ENCODE results near the gene LGR6. TPM values are rescaled to one million over a fixed set of nuclear protein-coding genes. Genes with fewer than 3 reads are reported as not detected.

The LGR6 gene
- total and polyA plus RNA-seq, 10 of the 15 experiments (the other 5 are each of a cell fraction or from before 2014, with no cell fraction given) = not detected

DNA sequence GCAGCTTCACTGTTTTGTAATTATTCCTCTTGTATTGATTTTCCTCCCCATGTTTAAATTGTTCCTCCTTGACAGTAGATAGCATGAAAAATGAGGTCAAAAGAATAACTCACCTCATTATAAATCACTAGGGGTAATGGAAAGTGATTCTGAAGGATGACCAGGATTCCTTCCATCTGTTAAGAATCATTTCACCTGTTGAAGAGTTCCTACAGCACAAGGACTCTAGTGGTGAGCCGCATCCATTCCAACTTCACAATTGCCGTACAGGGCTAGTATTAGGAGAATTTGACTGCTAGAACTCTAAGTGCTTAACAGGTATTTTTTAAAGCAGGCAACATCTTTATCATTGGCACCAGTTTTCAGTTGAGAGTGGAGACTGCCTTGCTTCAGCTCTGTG is 168.6 kb downstream of the LGR6 start (continued):
- TF ChIP-seq, protein P1, sequence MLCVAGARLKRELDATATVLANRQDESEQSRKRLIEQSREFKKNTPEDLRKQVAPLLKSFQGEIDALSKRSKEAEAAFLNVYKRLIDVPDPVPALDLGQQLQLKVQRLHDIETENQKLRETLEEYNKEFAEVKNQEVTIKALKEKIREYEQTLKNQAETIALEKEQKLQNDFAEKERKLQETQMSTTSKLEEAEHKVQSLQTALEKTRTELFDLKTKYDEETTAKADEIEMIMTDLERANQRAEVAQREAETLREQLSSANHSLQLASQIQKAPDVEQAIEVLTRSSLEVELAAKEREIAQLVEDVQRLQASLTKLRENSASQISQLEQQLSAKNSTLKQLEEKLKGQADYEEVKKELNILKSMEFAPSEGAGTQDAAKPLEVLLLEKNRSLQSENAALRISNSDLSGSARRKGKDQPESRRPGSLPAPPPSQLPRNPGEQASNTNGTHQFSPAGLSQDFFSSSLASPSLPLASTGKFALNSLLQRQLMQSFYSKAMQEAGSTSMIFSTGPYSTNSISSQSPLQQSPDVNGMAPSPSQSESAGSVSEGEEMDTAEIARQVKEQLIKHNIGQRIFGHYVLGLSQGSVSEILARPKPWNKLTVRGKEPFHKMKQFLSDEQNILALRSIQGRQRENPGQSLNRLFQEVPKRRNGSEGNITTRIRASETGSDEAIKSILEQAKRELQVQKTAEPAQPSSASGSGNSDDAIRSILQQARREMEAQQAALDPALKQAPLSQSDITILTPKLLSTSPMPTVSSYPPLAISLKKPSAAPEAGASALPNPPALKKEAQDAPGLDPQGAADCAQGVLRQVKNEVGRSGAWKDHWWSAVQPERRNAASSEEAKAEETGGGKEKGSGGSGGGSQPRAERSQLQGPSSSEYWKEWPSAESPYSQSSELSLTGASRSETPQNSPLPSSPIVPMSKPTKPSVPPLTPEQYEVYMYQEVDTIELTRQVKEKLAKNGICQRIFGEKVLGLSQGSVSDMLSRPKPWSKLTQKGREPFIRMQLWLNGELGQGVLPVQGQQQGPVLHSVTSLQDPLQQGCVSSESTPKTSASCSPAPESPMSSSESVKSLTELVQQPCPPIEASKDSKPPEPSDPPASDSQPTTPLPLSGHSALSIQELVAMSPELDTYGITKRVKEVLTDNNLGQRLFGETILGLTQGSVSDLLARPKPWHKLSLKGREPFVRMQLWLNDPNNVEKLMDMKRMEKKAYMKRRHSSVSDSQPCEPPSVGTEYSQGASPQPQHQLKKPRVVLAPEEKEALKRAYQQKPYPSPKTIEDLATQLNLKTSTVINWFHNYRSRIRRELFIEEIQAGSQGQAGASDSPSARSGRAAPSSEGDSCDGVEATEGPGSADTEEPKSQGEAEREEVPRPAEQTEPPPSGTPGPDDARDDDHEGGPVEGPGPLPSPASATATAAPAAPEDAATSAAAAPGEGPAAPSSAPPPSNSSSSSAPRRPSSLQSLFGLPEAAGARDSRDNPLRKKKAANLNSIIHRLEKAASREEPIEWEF (IDR thresholded peaks at IDR 0.05; ENCODE audit: insufficient replicate concordance, low read depth, low read length) = no peak
- TF ChIP-seq STAT1 (conservative IDR thresholded peaks at IDR 0.05) (no peak), CBFB (IDR thresholded peaks at IDR 0.05; ENCODE audit: low read depth) (no peak), BCL11A (IDR thresholded peaks at IDR 0.05; ENCODE audit: low read depth, low read length) (no peak), SMARCA5 (IDR thresholded peaks at IDR 0.05) (no peak)

DNA sequence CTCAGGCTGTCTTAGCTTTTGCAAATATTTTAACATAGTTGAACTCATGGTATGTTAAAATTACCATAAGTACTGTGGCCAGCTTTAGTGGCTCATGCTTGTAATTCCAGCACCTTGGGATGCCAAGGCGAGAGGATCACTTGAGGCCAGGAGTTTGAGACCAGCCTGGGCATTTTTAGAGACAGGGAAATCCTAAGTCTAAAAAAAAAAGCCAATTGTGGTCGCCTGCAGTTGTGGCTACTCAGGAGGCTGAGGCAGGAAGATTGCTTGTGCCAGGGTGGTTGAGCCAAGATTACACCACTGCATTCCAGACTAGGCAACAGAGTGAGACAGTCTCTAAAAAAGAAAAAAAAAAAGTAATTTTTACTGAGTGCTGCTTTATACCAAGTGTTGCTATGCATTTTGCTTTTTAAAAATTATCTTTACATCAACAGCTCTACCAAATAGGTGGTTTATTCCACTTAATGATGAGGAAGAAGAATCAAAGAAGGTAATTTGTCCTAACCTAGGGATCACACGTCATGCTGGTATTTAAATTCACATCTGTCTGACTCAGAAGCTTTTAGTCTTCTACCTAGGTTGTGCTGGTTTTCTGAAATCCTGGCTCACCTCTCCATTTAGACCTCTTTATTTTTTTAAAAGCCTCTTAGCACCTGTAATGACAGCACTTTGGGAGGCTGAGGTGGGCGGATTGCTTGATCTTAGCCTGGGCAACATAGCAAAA is 171.7 kb downstream of the LGR6 start:
- no peak for DNase-seq (ENCODE audit: low read depth, low spot score)
- no TSS peak for BruUV-seq (replicated peaks)
- Histone ChIP-seq H3K27ac (ENCODE audit: control insufficient read depth, insufficient read depth) (no peak overlapping the region), H4K20me1 (ENCODE audit: control insufficient read depth, insufficient read depth) (no peaks in the 10 kb centered on the region), H2AFZ (ENCODE audit: control insufficient read depth, low read depth, low read length) (no peak overlapping the region), H3K36me3 (ENCODE audit: control insufficient read depth in 2 of 2, insufficient read depth in 2 of 2, low read length in 1 of 2) (no peaks in the 10 kb centered on the region), H3K4me1 (ENCODE audit: control insufficient read depth, insufficient read depth, low read length) (no peaks in the 10 kb centered on the region), H3K4me2 (ENCODE audit: control insufficient read depth, insufficient read depth) (no peak overlapping the region), H3K9me3 (replicated peaks; ENCODE audit: control insufficient read depth, insufficient read depth, low read length) (no peaks in the 10 kb centered on the region), H3K9ac (ENCODE audit: control insufficient read depth, insufficient read depth, low read length) (no peak overlapping the region), H3K27me3 (replicated peaks in 1 of 2; ENCODE audit: control insufficient read depth in 2 of 2, insufficient read depth in 2 of 2, low read length in 1 of 2) (no peaks in the 10 kb centered on the region), H3K79me2 (ENCODE audit: control insufficient read depth, insufficient read depth, low read length) (no peaks in the 10 kb centered on the region), H3K4me3 (no peak overlapping the region)
- no peak for ATAC-seq
- intact Hi-C loops (cut with micrococcal nuclease; ENCODE audit: unreplicated experiment) (no loop called here), in situ Hi-C loops (cut with MboI) (no loop called here)
- WGBS (ENCODE audit: insufficient coverage, insufficient replicate concordance, low lambda C conversion rate, missing lambda C conversion rate) = 67% methylated on average over 4 of the region's 4 CpGs
- ChIA-PET POLR2A (no interaction called here), SMC1A (ENCODE audit: uncharacterized antibody, unreplicated experiment) (no interaction called here), RAD21 (ENCODE audit: unreplicated experiment) (no interaction called here), CTCF (interaction anchor here (0.6 to 2.2 kb wide), 5 partner anchors 12 to 67 kb away, joined by 3 to 7 read pairs (median 4); no protein-coding TSS in a partner anchor)
- TF ChIP-seq SMAD5 (IDR thresholded peaks at IDR 0.05; ENCODE audit: low read depth) = no peak
- no peak for TF ChIP-seq CBX3 (IDR thresholded peaks at IDR 0.05; ENCODE audit: borderline replicate concordance, low read depth)
- no peak for TF ChIP-seq MEF2A (IDR thresholded peaks at IDR 0.05; ENCODE audit: insufficient read depth, low read depth, low read length)
- no peak for TF ChIP-seq PAX8 (IDR thresholded peaks at IDR 0.05)
- no peak for TF ChIP-seq MYC (IDR thresholded peaks at IDR 0.05; ENCODE audit: insufficient read depth, insufficient read length, insufficient replicate concordance, low read length, severe bottlenecking)
- TF ChIP-seq RAD21 (IDR thresholded peaks at IDR 0.05; ENCODE audit: insufficient read depth, low read depth, low read length) = no peak
- no peak for FAIRE-seq
